Stimulated activated naive CD8-positive, alpha-beta T cell treated with anti-CD3 and anti-CD28 coated beads, Interleukin-15, amount 100 ng/mL, for 72 hours (primary cell): ENCODE data around the gene ACVRL1.
A peak's percentile ranks its signal among the peaks of the same experiment; 100 is the strongest.
"Not testable (repeated sequence)": the region's sequence is repeated elsewhere in the genome, so short reads cannot be mapped to it uniquely, and the experiment has no call there.

Source experiments
- ATAC-seq: fragments of 150-1000 bp; cut with Tn5 transposase; 2 replicates; pipeline ENCODE4 v1.10.0; 2021; ENCODE audit warnings: mild to moderate bottlenecking, moderate library complexity
- DNase-seq, 2 donors: peaks; one replicate each; pipeline ENCODE4 v3.0.0; 2021 to 2022
- H3K27ac Mint-ChIP-seq, 2 donors: one replicate each; pipeline ENCODE4 v1.8.0; 2022; ENCODE audit warnings: mild to moderate bottlenecking in 2 of 2, mixed read lengths in 2 of 2, moderate library complexity in 2 of 2
- H3K27me3 Mint-ChIP-seq: one replicate; pipeline ENCODE4 v1.8.0; 2022; ENCODE audit warnings: mixed read lengths
- H3K4me1 Mint-ChIP-seq: one replicate; pipeline ENCODE4 v1.8.0; 2022; ENCODE audit warnings: mild to moderate bottlenecking, mixed read lengths
- H3K4me3 Mint-ChIP-seq, 2 donors: one replicate each; pipeline ENCODE4 v1.8.0; 2022; ENCODE audit warnings: mild to moderate bottlenecking in 2 of 2, mixed read lengths in 2 of 2, moderate library complexity in 1 of 2
- H3K9me3 Mint-ChIP-seq, 2 donors: one replicate each; pipeline ENCODE4 v1.8.0; 2022; ENCODE audit warnings: mixed read lengths in 2 of 2

Gene ACVRL1

DNA sequence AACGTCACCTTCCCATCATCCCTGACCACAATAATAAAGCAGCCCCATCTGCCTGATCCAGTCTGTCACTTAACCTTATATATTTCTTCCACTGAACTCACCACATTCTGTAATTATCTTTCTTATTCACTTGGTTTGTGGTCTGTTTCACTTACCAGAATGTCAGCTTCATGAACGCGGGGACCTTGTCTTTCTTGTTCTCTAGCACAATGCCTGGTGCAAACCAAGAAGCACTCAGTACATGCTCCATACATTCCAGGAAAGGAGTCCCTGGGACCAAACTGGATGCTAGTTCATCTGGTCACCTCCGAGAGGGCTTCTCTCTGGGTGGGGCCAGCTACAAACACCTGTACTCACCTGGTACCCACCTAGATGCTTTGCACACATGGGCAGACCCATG is 36.8 kb upstream of the ACVRL1 start:
- H3K4me3 Mint-ChIP-seq, result no peak overlapping the region
- H3K27ac Mint-ChIP-seq, result no peak overlapping the region
- H3K4me1 Mint-ChIP-seq, result peaks cover 24% of the 10 kb centered on the region
- peaks cover 60% of the 10 kb centered on the region for H3K27me3 Mint-ChIP-seq
- DNase-seq, result no peak
- no peak for ATAC-seq
- H3K9me3 Mint-ChIP-seq, result no peaks in the 10 kb centered on the region

DNA sequence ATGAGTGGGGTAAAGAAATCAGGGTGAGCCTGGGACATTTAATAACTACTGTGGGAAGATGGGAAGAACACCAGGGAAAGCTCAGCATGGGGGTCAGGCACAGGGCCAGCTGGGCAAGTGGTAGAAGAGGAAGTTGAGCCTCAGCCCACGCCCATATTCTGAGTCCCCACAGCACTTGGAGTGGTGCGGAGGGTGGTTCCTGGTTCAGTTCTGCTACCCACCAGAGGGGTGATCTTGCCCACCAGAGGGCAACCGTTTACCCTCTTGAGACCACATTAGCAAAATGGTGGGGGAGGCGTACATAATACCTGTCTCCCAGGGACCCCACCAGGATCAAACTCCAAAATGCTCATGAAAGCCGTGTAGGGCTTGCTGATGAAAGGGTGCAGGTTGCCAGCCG is 36.2 kb upstream of the ACVRL1 start:
- Mint-ChIP-seq H3K4me3 (no peak overlapping the region), H3K4me1 (peaks cover 24% of the 10 kb centered on the region), H3K27ac (no peak overlapping the region), H3K27me3 (peaks cover 53% of the 10 kb centered on the region), H3K9me3 (no peaks in the 10 kb centered on the region)
- no peak for DNase-seq
- ATAC-seq, result no peak

DNA sequence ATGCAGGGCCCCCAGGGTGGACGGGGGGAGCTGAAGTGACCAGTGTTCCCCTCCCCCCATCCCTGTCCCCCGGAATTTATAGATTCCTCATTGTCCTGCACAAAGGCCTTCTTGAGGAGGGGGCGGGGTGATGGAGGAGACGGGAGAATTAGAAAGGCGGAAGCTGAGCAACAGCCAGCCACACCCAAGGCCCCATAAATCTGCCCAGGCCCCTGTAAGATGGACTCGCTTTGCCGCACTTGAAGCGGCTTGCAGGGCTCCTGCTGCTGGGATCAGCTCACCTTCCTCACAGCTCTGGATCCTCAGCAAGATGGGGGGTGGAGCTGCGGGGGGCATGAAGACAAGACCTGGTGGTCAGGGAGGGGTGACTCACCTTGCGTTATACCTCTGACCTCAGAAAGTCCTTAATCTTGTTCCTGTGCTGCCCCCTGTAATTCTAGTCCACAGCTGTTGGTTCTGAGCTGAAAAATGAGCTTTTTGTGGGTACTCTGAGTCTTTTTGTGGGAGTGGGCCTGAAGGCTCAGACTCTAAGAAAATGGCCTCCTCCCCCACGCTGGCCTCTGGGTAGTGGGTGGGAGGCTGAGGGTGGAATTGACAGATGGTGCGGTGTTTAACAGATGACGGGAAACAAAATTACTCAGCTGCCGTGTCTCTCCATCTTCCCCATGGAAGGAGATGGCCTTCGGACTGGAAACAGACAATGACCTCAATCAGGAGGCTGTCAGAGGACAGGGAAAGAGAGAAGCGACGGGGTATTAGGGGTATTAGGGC is 35.2 kb upstream of the ACVRL1 start:
- H3K9me3 Mint-ChIP-seq, result no peaks in the 10 kb centered on the region
- ATAC-seq, result no peak
- H3K4me1 Mint-ChIP-seq, result peaks cover 24% of the 10 kb centered on the region
- no peak for DNase-seq
- H3K27me3 Mint-ChIP-seq, result peaks cover 48% of the 10 kb centered on the region
- H3K4me3 Mint-ChIP-seq, result no peak overlapping the region
- H3K27ac Mint-ChIP-seq, result no peak overlapping the region

DNA sequence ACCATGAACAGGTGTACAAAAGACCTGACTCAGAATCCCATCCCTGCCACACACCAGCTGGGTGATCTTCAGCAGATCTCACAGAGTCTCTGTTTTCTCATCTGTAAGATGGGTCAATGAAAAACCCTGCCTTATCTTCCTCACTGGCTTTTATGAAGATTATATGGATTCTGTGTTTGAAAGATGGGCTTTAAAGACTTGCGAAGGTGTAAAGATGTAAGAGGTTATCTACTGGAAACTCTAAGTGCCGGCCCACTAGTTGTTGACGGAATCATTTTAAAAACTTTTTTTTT is 34.7 kb upstream of the ACVRL1 start:
- H3K4me1 Mint-ChIP-seq, result peaks cover 24% of the 10 kb centered on the region
- no peaks in the 10 kb centered on the region for H3K9me3 Mint-ChIP-seq
- ATAC-seq, result no peak
- no peak overlapping the region for H3K4me3 Mint-ChIP-seq
- peaks cover 42% of the 10 kb centered on the region for H3K27me3 Mint-ChIP-seq
- H3K27ac Mint-ChIP-seq, result no peak overlapping the region
- DNase-seq, result no peak

DNA sequence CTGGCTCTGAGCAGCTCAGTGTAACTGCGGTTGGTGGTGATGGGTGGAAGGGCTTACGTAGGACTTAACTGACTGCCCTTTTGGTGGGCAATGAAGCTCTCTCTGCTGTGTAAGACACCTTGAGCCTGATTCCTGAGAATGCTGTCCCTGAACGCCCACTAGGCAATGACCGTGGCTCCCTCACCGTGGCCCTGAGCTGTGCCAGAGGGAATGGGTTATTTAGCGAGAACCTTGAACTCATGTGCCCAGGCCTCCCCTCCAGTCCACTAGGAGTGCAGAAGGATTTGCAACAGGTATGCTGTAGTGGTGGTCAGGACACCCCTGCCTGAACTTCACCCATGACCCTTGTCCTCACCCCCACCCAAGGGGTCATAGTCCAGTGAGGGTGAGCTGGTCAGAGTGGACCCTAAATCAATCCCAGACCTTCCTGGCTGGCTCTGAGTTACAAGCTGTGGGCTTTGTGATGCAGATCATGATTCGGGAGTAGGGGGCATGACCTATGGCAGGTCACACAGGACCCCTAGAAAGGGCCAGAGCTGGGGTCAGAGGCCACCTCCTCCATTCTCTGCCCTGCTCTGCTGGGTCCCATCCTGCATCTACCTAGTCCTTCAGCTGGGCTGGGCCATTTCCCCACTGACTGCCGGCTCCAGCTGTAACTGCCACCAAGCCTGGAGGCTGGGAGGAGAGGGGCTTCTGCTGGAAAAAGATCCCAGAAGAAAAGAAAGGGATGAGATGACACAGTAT is 33.9 kb upstream of the ACVRL1 start:
- Mint-ChIP-seq H3K27me3 (peaks cover 34% of the 10 kb centered on the region), H3K27ac (no peak overlapping the region), H3K4me1 (peaks cover 24% of the 10 kb centered on the region)

DNA sequence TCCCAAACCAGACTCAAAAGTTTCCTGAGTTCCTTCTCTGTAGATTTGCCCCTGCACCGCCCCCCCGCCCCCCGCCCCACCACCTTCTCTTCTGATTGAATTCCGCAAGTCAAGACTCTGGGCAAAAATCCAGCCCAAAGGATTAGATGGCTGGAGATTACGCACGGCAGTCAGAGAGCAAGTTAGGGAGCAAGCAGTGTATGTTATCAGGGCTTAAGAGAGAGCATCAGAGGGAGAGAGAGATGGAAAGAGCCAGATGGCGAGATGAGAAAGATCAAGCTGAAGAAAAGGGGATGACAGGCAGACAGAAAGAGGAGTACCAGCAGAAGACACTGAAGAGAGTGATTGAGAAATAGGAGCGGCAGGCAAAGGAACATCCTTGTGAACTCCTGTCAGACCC is 33.3 kb upstream of the ACVRL1 start:
- Mint-ChIP-seq H3K4me3 (no peak overlapping the region), H3K4me1 (peaks cover 18% of the 10 kb centered on the region), H3K27me3 (peaks cover 29% of the 10 kb centered on the region), H3K27ac (no peak overlapping the region), H3K9me3 (no peaks in the 10 kb centered on the region)
- no peak for DNase-seq
- no peak for ATAC-seq

More for the DNA sequence above, 33.9 kb upstream of the ACVRL1 start:
- Mint-ChIP-seq H3K9me3 (no peaks in the 10 kb centered on the region), H3K4me3 (no peak overlapping the region)
- ATAC-seq, result no peak
- no peak for DNase-seq

DNA sequence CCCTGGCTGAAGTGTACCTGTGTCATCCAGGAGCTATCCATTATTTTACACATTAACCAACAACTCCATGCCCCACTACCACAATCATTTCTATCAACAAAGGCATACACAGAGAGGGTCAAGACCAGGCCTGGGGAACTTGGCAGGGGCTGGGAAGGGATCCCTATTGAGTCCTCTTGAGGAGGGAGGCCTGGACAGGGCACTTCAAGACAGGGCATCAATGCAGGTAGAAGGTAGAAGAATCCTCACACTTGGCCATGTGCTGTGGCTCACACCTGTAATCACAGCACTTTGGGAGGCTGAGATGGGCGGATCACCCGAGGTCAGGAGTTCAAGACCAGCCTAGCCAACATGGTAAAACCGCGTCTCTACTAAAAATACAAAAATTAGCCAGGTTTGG is 32.8 kb upstream of the ACVRL1 start:
- H3K27ac Mint-ChIP-seq, result no peak overlapping the region
- ATAC-seq (no peak), DNase-seq (no peak)
- peaks cover 16% of the 10 kb centered on the region for H3K4me1 Mint-ChIP-seq
- H3K4me3 Mint-ChIP-seq, result no peak overlapping the region
- no peaks in the 10 kb centered on the region for H3K9me3 Mint-ChIP-seq
- peaks cover 24% of the 10 kb centered on the region for H3K27me3 Mint-ChIP-seq

DNA sequence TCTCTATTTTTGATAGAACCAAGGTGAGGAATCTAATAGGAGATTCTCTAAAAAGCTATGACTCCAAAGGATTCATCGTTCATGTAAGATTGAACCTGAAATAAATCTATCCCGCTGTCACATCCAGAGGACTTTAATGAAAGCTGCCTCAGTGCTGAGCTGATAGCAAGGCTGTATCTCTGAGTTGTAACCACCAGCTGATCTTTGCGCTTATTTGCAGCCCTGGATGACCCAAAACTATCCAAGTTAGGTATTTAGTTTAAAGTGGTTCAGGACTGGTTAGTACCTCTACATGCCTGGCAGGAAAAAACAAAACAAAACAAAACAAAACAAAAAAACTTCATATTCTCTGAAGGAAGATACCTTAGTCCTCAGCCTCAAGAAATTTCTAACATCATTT is 28.2 kb upstream of the ACVRL1 start:
- Mint-ChIP-seq H3K4me3 (no peak overlapping the region), H3K27me3 (no peaks in the 10 kb centered on the region), H3K9me3 (no peaks in the 10 kb centered on the region), H3K27ac (no peak overlapping the region), H3K4me1 (no peaks in the 10 kb centered on the region)
- DNase-seq (no peak), ATAC-seq (no peak)

DNA sequence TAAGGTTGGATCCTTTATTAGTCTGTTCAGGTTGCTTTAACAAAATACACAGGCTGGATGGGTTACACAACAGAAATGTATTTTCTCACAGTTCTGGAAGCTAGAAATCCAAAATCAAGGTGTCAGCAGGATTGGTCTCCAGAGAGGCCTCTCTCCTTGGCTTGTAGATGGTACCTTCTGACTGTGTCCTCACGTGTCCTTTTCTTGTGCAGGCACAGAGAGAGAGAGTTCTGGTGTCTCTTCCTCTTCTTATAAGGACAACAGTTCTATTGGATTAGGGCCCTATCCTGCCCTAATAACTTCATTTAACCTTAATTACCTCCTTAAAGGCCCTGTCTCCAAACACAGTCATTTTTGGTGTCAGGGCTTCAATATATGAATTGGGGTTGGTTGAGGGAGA is 24.0 kb upstream of the ACVRL1 start:
- DNase-seq, result no peak
- Mint-ChIP-seq H3K4me3 (no peak overlapping the region), H3K27ac (no peak overlapping the region), H3K9me3 (peaks cover 0 to 9% of the 10 kb centered on the region in 2 donors), H3K4me1 (peaks cover 16% of the 10 kb centered on the region), H3K27me3 (no peaks in the 10 kb centered on the region)
- no peak for ATAC-seq

DNA sequence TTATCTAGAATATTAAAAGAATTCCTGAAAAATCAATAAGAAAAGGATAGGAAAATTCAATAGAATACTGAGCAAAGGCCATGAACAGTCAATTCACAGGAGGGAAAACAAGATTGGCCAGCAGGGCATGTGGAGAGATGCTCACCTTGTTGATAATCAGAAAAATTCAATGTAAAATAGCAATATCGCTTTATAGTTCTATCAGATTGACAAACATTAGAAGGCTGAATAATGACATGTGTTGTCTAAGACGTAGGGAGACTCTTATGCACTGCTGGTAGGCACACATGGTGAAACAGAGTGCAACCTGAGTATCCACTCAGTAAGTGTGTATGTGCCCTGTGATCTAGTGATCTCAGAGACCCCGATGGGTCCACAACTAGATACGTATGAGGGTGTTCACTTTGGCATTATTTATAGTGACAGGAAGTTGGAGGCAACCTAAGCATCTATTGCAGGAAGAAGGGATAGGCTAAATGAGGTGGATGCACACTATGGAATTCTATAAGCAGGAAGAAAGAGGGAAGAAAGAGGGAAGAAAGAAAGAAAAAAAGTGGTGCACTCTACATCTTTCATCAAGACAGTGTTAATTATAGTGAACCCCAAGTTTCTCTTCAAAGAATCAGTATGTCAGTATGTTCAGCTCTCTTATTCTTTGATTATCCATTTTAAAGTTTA is 23.2 kb upstream of the ACVRL1 start:
- H3K9me3 Mint-ChIP-seq, result peaks cover 0 to 9% of the 10 kb centered on the region in 2 donors

DNA sequence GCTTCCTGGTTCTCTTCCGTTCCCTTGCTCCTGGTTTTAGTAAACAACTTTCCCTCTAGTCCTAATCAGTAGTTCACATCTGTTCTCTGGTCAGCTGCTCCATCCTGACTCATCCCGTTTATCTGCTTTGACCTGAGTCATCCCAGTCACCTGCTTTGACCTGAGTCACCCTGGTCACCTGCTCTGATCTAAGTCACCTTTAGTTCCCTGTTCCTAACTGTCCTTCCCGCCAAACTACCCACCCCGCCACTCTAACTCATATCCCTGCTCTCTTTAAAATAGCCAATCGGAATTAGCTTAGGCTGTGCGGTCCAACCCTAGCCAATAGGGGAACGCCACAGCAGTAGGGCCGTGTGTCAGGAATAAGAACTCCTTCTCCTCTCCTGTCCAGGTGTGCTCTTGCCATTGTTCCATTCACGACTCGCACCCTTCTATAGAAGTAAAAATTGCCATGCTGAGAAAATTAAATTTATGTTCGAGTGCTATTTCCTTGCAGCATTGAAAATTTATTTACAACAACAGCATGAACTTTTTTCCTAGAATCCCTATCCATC is 22.6 kb upstream of the ACVRL1 start:
- Mint-ChIP-seq H3K4me3 (no peak overlapping the region), H3K4me1 (peaks cover 16% of the 10 kb centered on the region), H3K9me3 (peaks cover 0 to 9% of the 10 kb centered on the region in 2 donors), H3K27ac (peak overlapping the region in 1 of 2 donors; percentile 72), H3K27me3 (no peaks in the 10 kb centered on the region)
- DNase-seq (no peak), ATAC-seq (no peak)

More for the DNA sequence above, 23.2 kb upstream of the ACVRL1 start:
- Mint-ChIP-seq H3K4me3 (no peak overlapping the region), H3K27me3 (no peaks in the 10 kb centered on the region), H3K4me1 (peaks cover 16% of the 10 kb centered on the region), H3K27ac (no peak overlapping the region)
- DNase-seq (no peak), ATAC-seq (no peak)

DNA sequence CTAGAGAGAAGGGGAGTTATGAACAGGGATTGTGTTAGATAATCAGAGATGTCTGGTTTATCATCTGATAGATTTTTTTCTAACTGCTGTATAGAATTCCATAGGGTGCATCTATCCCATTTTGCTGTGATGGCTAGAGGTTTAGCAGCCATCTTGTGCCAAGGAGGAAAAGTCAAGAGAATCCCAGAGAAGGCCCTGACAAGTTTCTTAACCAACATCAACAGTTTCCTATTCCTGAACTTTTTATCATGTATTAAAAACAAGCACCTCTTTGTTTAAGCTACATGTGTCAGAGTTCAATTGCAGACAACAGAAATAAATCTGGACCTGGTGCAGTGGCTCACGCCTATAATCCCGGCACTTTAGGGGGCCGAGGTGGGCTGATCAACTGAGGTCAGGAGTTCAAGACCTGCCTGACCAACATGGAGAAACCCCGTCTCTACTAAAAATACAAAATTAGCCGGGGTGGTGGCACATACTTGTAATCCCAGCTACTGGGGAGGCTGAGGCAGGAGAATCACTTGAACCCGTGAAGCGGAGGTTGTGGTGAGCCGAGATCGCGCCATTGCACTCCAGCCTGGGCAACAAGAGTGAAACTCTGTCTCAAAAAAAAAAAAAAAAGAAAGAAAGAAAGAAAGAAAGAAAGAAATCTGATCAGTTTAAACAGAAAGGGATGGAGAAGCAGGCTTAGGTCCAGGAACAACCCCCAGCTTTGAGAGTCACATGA is 21.8 kb upstream of the ACVRL1 start:
- not testable (repeated sequence) for H3K9me3 Mint-ChIP-seq, DNase-seq, ATAC-seq, H3K27me3 Mint-ChIP-seq
- Mint-ChIP-seq H3K4me1 (peaks cover 16% of the 10 kb centered on the region), H3K4me3 (peak overlapping the region; percentile 45 to 57), H3K27ac (peak overlapping the region; percentile 90 to 93)

DNA sequence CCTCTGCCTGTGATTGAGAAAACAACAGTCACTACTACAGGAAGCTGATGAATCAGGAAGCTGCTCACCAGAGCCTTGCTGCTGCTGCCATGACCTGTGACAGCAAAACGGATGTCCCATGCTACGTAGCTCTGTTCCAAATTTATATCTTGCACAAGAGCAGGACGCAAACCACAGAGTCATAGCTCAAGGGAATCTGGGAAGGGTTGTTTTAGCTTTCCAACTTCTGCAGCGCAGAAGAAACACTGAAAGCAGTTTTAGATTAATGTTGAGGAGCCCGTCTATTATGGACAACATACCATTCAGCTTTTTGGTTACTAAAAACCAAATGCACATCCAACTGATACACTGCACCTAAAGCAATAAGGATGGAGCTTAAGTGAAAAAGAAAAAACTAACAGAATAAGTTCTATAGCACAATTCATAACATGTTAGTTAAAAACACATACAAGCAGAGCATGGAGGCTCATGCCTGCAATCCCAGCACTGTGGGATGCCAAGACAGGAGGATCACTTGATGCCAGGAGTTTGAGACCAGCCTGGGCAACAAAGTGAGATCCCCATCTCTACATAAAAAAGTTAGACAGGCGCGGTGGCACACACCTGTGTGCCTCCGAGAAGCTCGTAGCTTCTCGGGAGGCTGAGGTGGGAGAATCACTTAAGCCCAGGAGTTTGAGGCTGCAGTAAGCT is 21.1 kb upstream of the ACVRL1 start:
- ATAC-seq (peak; percentile 92), DNase-seq (peak; percentile 31 to 37)
- H3K27me3 Mint-ChIP-seq, result no peaks in the 10 kb centered on the region
- H3K27ac Mint-ChIP-seq, result peak overlapping the region; percentile 90 to 93
- H3K9me3 Mint-ChIP-seq, result peaks cover 0 to 9% of the 10 kb centered on the region in 2 donors
- peak overlapping the region; percentile 45 to 57 for H3K4me3 Mint-ChIP-seq
- peaks cover 16% of the 10 kb centered on the region for H3K4me1 Mint-ChIP-seq

DNA sequence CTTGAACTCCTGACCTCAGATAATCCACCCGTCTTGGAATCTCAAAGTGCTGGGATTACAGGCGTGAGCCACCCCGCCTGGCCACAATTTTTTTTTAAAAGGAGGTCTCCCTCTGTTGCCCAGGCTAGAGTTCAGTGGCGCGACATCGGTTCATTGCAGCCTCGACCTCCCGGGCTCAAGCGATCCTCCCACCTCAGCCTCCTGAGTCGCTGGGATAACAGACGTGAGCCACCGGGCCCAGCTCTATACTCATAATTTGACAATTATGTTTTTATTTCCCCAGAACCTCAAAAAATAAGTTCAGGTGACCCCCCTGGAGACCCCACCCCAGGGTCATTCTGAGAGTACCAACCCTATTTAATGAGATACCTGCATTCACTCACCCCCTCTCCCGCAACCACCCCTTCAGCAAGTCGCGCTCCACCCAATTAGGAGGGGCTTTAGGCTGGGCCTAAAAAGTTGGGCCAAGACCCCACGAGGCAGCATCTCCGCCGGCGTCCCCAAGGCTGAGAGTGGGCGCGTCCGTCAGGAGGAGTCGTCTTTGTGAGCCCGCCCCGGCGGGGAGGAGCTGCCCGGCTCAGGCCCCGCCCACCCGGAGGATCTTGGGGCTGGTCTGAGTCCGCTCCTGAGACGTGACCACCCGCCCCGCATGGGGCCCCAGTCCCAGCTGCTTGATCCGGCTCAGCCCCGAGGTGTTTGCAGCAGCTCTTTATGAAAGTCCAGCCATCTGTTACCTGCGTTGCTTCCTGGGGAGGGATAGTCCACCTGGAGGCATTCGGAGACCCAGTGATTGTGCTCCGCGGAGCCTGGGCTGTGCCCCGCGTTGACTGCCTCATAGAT is 19.6 kb upstream of the ACVRL1 start, which contains the start of gene ANKRD33:
Gene ANKRD33, plus strand, starts transcription at position 628 of the 840 bp plus-strand sequence. Its CDS starts 84 bp downstream, at position 712.
- DNase-seq, result no peak
- Mint-ChIP-seq H3K9me3 (peaks cover 0 to 9% of the 10 kb centered on the region in 2 donors), H3K4me3 (peak within 1 kb of the TSS in 1 of 2 donors; percentile 40), H3K27ac (no peak within 1 kb of the TSS), H3K4me1 (peaks cover 16% of the 10 kb centered on the region), H3K27me3 (no peaks in the 10 kb centered on the region)
- ATAC-seq, result no peak
